SK-N-SH treated with all-trans-retinoic acid at 6 μM for 48 hours (cell line): ENCODE data around the gene GGTLC2.
"Not testable (repeated sequence)": the region's sequence is repeated elsewhere in the genome, so short reads cannot be mapped to it uniquely, and the experiment has no call there.

Experiments used
- CSRNP3 ChIP-seq: fragments of 250-450 bp; sonication (Bioruptor Pico); IDR thresholded peaks from 2 replicates; pipeline ENCODE4 v1.5.1; 2021; ENCODE audit warnings: mild to moderate bottlenecking, moderate library complexity
- ESRRG ChIP-seq: fragments of 250-450 bp; sonication (Bioruptor Pico); IDR thresholded peaks from 2 replicates; pipeline ENCODE4 v1.6.1; 2021; ENCODE audit warnings: mild to moderate bottlenecking
- RARB ChIP-seq: fragments of 250-450 bp; sonication (Bioruptor Pico); IDR thresholded peaks from 2 replicates; pipeline ENCODE4 v1.8.0; 2021; ENCODE audit warnings: mild to moderate bottlenecking, moderate library complexity
- TCF4 ChIP-seq: fragments of 250-450 bp; sonication (Bioruptor Pico); IDR thresholded peaks from 2 replicates; pipeline ENCODE4 v1.8.0; 2021; ENCODE audit warnings: mild to moderate bottlenecking, moderate library complexity, borderline replicate concordance
- ZFP3 ChIP-seq: fragments of 250-450 bp; sonication (Bioruptor Pico); IDR thresholded peaks from 2 replicates; pipeline ENCODE4 v1.5.0; 2020; ENCODE audit warnings: mild to moderate bottlenecking, moderate library complexity
- ZFP30 ChIP-seq: fragments of 450-650 bp; formaldehyde crosslinking; IDR thresholded peaks from 2 replicates; pipeline ENCODE4 v1.5.0; 2022; ENCODE audit warnings: mild to moderate bottlenecking, moderate library complexity
- ZNF70 ChIP-seq: fragments of 450-650 bp; formaldehyde crosslinking; IDR thresholded peaks from 2 replicates; pipeline ENCODE4 v1.5.0; 2020; ENCODE audit warnings: mild to moderate bottlenecking, moderate library complexity

- TF ChIP-seq CSRNP3 (CRISPR knock-in tag); ZFP30 (CRISPR knock-in tag); ESRRG (CRISPR knock-in tag); ZFP3 (CRISPR knock-in tag); TCF4 (CRISPR knock-in tag); RARB (CRISPR knock-in tag); ZNF70: not testable (repeated sequence)
Observed at GRCh38 chr22:22645969-22646368, 1.6 kb downstream of the GGTLC2 start.
